ENCODE data around the gene FBRSL1. TPM values are rescaled to one million over a fixed set of nuclear protein-coding genes. Genes with fewer than 3 reads are reported as not detected.

FBRSL1 gene
- total and polyA plus RNA-seq, 2 of the 8 experiments (the other 6 are each of a cell fraction or from before 2014, with no cell fraction given): 18.4 to 109 TPM

- FAIRE-seq: no peak
- POLR2A ChIA-PET (ENCODE audit: partially characterized antibody): interaction anchor here (1.6 kb wide), 1 partner anchor 19 kb away, joined by 4 read pairs; no protein-coding TSS in a partner anchor
- no peak for TF ChIP-seq KDM5A (IDR thresholded peaks at IDR 0.05; ENCODE audit: low read length)
- TF ChIP-seq, protein P1, sequence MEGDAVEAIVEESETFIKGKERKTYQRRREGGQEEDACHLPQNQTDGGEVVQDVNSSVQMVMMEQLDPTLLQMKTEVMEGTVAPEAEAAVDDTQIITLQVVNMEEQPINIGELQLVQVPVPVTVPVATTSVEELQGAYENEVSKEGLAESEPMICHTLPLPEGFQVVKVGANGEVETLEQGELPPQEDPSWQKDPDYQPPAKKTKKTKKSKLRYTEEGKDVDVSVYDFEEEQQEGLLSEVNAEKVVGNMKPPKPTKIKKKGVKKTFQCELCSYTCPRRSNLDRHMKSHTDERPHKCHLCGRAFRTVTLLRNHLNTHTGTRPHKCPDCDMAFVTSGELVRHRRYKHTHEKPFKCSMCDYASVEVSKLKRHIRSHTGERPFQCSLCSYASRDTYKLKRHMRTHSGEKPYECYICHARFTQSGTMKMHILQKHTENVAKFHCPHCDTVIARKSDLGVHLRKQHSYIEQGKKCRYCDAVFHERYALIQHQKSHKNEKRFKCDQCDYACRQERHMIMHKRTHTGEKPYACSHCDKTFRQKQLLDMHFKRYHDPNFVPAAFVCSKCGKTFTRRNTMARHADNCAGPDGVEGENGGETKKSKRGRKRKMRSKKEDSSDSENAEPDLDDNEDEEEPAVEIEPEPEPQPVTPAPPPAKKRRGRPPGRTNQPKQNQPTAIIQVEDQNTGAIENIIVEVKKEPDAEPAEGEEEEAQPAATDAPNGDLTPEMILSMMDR (IDR thresholded peaks at IDR 0.05; ENCODE audit: control extremely low read depth in 1 of 3, insufficient read depth in 1 of 3, low read depth in 1 of 3, low read length in 3 of 3): no peak
- TF ChIP-seq CHD2 (IDR thresholded peaks at IDR 0.05; ENCODE audit: low read length): no peak
- no peak for TF ChIP-seq RFX5 (IDR thresholded peaks at IDR 0.05; ENCODE audit: borderline replicate concordance, low read depth, low read length)
- no peak for TF ChIP-seq FOSL1 (IDR thresholded peaks at IDR 0.05; ENCODE audit: insufficient read depth, low read depth, low read length)
- TF ChIP-seq BRCA1 (IDR thresholded peaks at IDR 0.05; ENCODE audit: low read depth, low read length): no peak
- TF ChIP-seq, protein P2, sequence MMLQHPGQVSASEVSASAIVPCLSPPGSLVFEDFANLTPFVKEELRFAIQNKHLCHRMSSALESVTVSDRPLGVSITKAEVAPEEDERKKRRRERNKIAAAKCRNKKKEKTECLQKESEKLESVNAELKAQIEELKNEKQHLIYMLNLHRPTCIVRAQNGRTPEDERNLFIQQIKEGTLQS (IDR thresholded peaks at IDR 0.05; ENCODE audit: insufficient read depth, low read depth, low read length): no peak
- no peak for TF ChIP-seq RXRA (IDR thresholded peaks at IDR 0.05; ENCODE audit: insufficient read depth, low read depth, low read length)
- no peak for TF ChIP-seq YY1 (IDR thresholded peaks at IDR 0.05; ENCODE audit: low read depth, low read length)
These were observed 42.1 kb upstream of the FBRSL1 start for GRCh38 chr12:132447731-132448462.

More at GRCh38 chr12:132447731-132448462, 42.1 kb upstream of the FBRSL1 start:
- H3K9ac ChIP-seq (replicated peaks in 1 of 4; ENCODE audit: extremely low read depth in 1 of 4, low read depth in 3 of 4, low read length in 3 of 4): no peak overlapping the region
- no peak overlapping the region for H3K4me3 ChIP-seq (ENCODE audit: extremely low read depth in 1 of 4, insufficient read depth in 2 of 4, low read depth in 3 of 4, low read length in 4 of 4)
- no peak overlapping the region for H2BK5ac ChIP-seq (ENCODE audit: low read depth, low read length)
- H3K79me2 ChIP-seq (ENCODE audit: control insufficient read depth in 1 of 2, insufficient read depth in 2 of 2, low read length in 2 of 2): no peaks in the 10 kb centered on the region
- H3K27me3 ChIP-seq (replicated peaks in 1 of 4; ENCODE audit: control insufficient read depth in 3 of 4, extremely low read depth in 1 of 4, insufficient read depth in 3 of 4, low read length in 3 of 4): peaks cover 5 to 69% (median 55%) of the 10 kb centered on the region in 4 experiments
- no peak overlapping the region for H4K91ac ChIP-seq (replicated peaks; ENCODE audit: insufficient read length, low read length)
- H3K23me2 ChIP-seq (ENCODE audit: low read depth, low read length): no peaks in the 10 kb centered on the region; the same call in 1 of the 2 replicates
- H3K18ac ChIP-seq (ENCODE audit: extremely low read depth, low read length): no peak overlapping the region
- 74% methylated on average over 19 of the region's 23 CpGs; no CpG with 5 or more reads in 1 of the 2 experiments for WGBS, 2 experiments (ENCODE audit: extremely low coverage in 1 of 2, insufficient coverage in 1 of 2, insufficient read length in 1 of 2, insufficient replicate concordance in 2 of 2, low coverage in 1 of 2, low lambda C conversion rate in 2 of 2, missing lambda C conversion rate in 1 of 2)
- peaks cover 0 to 6% (median 3%) of the 10 kb centered on the region in 4 experiments; a peak in 4 of 7 replicates for H3K4me1 ChIP-seq (replicated peaks in 1 of 4; ENCODE audit: control insufficient read depth in 3 of 4, insufficient read depth in 4 of 4, low read length in 3 of 4)
- H3K56ac ChIP-seq (replicated peaks; ENCODE audit: insufficient read length, low read depth, low read length): no peak overlapping the region
- no peak overlapping the region for H2AK5ac ChIP-seq (ENCODE audit: low read depth, low read length)
- no peaks in the 10 kb centered on the region; the same call in 1 of the 2 replicates for H3K79me1 ChIP-seq (ENCODE audit: low read depth, low read length)
- no peak for DNase-seq (ENCODE audit: low read depth in 1 of 2, low spot score in 2 of 2)
- H3K14ac ChIP-seq (ENCODE audit: insufficient read length): no peak overlapping the region
- no peak overlapping the region for H2BK12ac ChIP-seq (ENCODE audit: low read depth, low read length)
- peaks cover 6 to 13% of the 10 kb centered on the region in 2 experiments; a peak in 3 of 4 replicates for H3K9me3 ChIP-seq (ENCODE audit: insufficient read depth in 2 of 2, low read depth in 1 of 2, low read length in 1 of 2)
- no peak overlapping the region for H3K4me2 ChIP-seq (ENCODE audit: insufficient read depth in 1 of 2, low read depth in 2 of 2, low read length in 2 of 2)
- no peak overlapping the region for H2BK20ac ChIP-seq (ENCODE audit: low read length)
- H3K23ac ChIP-seq (ENCODE audit: insufficient read length): no peak overlapping the region
- H2BK120ac ChIP-seq (replicated peaks; ENCODE audit: low read depth, low read length): no peak overlapping the region
- no peak overlapping the region for H2BK15ac ChIP-seq (ENCODE audit: low read length)
- H3K27ac ChIP-seq (ENCODE audit: low read depth, low read length): no peak overlapping the region
- H4K5ac ChIP-seq (ENCODE audit: insufficient read length, low read depth, low read length): no peak overlapping the region
- no peak overlapping the region for H3K4ac ChIP-seq (replicated peaks; ENCODE audit: insufficient read length, low read depth, low read length)
- H4K8ac ChIP-seq (ENCODE audit: extremely low read depth, insufficient read depth, low read length): no peak overlapping the region
- H4K20me1 ChIP-seq (replicated peaks in 1 of 2; ENCODE audit: control insufficient read depth in 1 of 2, insufficient read depth in 2 of 2, low read length in 2 of 2): peaks cover 0 to 2% of the 10 kb centered on the region in 2 experiments
- CTCF ChIA-PET (ENCODE audit: partially characterized antibody): interaction anchor here (1.0 to 1.6 kb wide), 7 partner anchors 10 to 113 kb away, joined by 3 to 4 read pairs (median 3); no protein-coding TSS in a partner anchor
- H3K36me3 ChIP-seq (ENCODE audit: control insufficient read depth in 2 of 4, insufficient read depth in 4 of 4, low read length in 3 of 4): no peaks in the 10 kb centered on the region
- no peak overlapping the region for H2AFZ ChIP-seq (ENCODE audit: low read length)
